Activated naive CD4-positive, alpha-beta T cell treated with anti-CD3 and anti-CD28 coated beads, Interleukin-2, amount 50 U/mL, for 16 hours (primary cell): ENCODE results near the gene DKK3.
A peak's percentile ranks its signal among the peaks of the same experiment; 100 is the strongest.
"Not testable (repeated sequence)": the region's sequence is repeated elsewhere in the genome, so short reads cannot be mapped to it uniquely, and the experiment has no call there.

ENCODE experiments used
- DNase-seq: peaks from one replicate; pipeline ENCODE4 v3.0.0-alpha.2; 2020

The DKK3 gene

GRCh38 chr11:12007769-12008737 lies at the start of gene DKK3:
Gene DKK3 (minus strand): TSS chr11:12008626. CDS start chr11:12008582, 44 bp downstream.
- DNase-seq = no peak

- DNase-seq = no peak
Measured at GRCh38 chr11:12057299-12057980, 49.0 kb upstream of the DKK3 start.

GRCh38 chr11:12056119-12056518 lies 47.7 kb upstream of the DKK3 start:
- no peak for DNase-seq

GRCh38 chr11:12053606-12054361 lies 45.4 kb upstream of the DKK3 start:
- DNase-seq = no peak

- peak; percentile 16 for DNase-seq
Measured at GRCh38 chr11:12052676-12053605, 44.5 kb upstream of the DKK3 start.

- no peak for DNase-seq
Measured at GRCh38 chr11:12051287-12051662, 42.8 kb upstream of the DKK3 start.

GRCh38 chr11:12050470-12051286 lies 42.3 kb upstream of the DKK3 start:
- no peak for DNase-seq

GRCh38 chr11:12048936-12049790 lies 40.7 kb upstream of the DKK3 start:
- no peak for DNase-seq

- no peak for DNase-seq
Measured at GRCh38 chr11:12046636-12047236, 38.3 kb upstream of the DKK3 start.

GRCh38 chr11:12045914-12046635 lies 37.6 kb upstream of the DKK3 start:
- no peak for DNase-seq

GRCh38 chr11:12044799-12045198 lies 36.4 kb upstream of the DKK3 start:
- DNase-seq = no peak

- DNase-seq = peak; percentile 47
Measured at GRCh38 chr11:12043959-12044791, 35.7 kb upstream of the DKK3 start.

- no peak for DNase-seq
Measured at GRCh38 chr11:12043221-12043620, 34.8 kb upstream of the DKK3 start.

- DNase-seq = no peak
Measured at GRCh38 chr11:12042215-12042676, 33.8 kb upstream of the DKK3 start.

GRCh38 chr11:12040719-12041118 lies 32.3 kb upstream of the DKK3 start:
- DNase-seq = not testable (repeated sequence)

- DNase-seq = no peak
Measured at GRCh38 chr11:12032968-12033367, 24.5 kb upstream of the DKK3 start.

- no peak for DNase-seq
Measured at GRCh38 chr11:12031856-12032544, 23.6 kb upstream of the DKK3 start.
